ENCODE measurements around the gene ZNF628.

DNA sequence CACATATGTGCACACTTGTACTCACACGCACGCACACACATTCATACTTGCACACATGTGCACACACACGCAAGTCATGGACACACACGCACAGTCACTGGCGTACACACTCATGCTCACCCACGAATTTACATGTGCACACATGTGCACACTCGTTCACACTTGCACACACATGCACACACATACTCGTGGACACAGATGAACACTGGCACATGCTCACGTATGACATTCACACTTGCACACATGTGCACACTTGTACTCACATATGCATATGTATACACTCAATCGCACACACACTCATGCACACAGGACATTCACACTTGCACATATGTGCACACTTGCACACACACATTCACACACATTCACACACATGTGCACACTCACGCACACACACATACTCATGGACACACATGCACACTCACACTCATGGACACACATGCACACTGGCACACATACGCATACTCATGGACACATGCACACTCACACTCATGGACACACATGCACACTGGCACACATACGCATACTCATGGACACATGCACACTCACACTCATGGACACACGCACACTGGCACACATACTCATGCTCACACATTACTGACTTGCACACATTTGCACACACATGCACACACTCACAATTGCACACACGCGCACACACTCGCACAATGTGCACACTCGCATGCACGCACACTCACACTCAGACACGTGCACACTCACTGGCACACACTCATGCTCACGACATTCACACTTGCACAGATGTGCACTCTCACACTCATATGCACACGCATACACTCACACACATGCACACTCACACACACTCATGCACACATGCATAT is 51.0 kb downstream of the ZNF628 start:
- TF ChIP-seq CTCF (conservative IDR thresholded peaks at IDR 0.05 in 1 of 2, IDR thresholded peaks at IDR 0.05 in 1 of 2; ENCODE audit: extremely low read depth in 1 of 2, insufficient read depth in 1 of 2, low read depth in 1 of 2, low read length in 2 of 2), result no peak
- TF ChIP-seq EZH2 (IDR thresholded peaks at IDR 0.05; ENCODE audit: borderline replicate concordance, low read length), result no peak
